ENCODE measurements around the gene CDIPT. TPM values are rescaled to one million over a fixed set of nuclear protein-coding genes. Genes with fewer than 3 reads are reported as not detected.
"Not testable (repeated sequence)": the region's sequence is repeated elsewhere in the genome, so short reads cannot be mapped to it uniquely, and the experiment has no call there.

The CDIPT gene
- total RNA-seq, 1 donor from 2014 or later, result 49.7 TPM

- Mint-ChIP-seq H3K36me3 (no peaks in the 10 kb centered on the region), H3K4me1 (peaks cover 14% of the 10 kb centered on the region), H3K27me3 (ENCODE audit: low read depth) (peaks cover 14% of the 10 kb centered on the region), H3K27ac (no peak overlapping the region), H3K9me3 (no peaks in the 10 kb centered on the region), H3K4me3 (no peak overlapping the region)
- no peak for TF ChIP-seq CTCF (IDR thresholded peaks at IDR 0.05; ENCODE audit: unreplicated experiment)
- DNase-seq (ENCODE audit: low spot score in 2 of 2, unreplicated experiment in 2 of 2), result no peak
Observed at GRCh38 chr16:29893553-29893952, 30.5 kb upstream of the CDIPT start.

GRCh38 chr16:29892458-29892813, 29.4 kb upstream of the CDIPT start:
- Mint-ChIP-seq H3K9me3 (no peaks in the 10 kb centered on the region), H3K27ac (no peak overlapping the region), H3K4me3 (no peak overlapping the region), H3K27me3 (ENCODE audit: low read depth) (peaks cover 3% of the 10 kb centered on the region), H3K36me3 (no peaks in the 10 kb centered on the region), H3K4me1 (peaks cover 3% of the 10 kb centered on the region)
- DNase-seq (ENCODE audit: low spot score in 2 of 2, unreplicated experiment in 2 of 2), result no peak
- TF ChIP-seq CTCF (IDR thresholded peaks at IDR 0.05; ENCODE audit: unreplicated experiment), result no peak

GRCh38 chr16:29891525-29892457, 28.8 kb upstream of the CDIPT start:
- Mint-ChIP-seq H3K27me3 (ENCODE audit: low read depth) (no peaks in the 10 kb centered on the region), H3K4me1 (no peaks in the 10 kb centered on the region), H3K9me3 (no peaks in the 10 kb centered on the region), H3K4me3 (no peak overlapping the region), H3K36me3 (no peaks in the 10 kb centered on the region), H3K27ac (no peak overlapping the region)
- no peak for TF ChIP-seq CTCF (IDR thresholded peaks at IDR 0.05; ENCODE audit: unreplicated experiment)
- DNase-seq (ENCODE audit: low spot score in 2 of 2, unreplicated experiment in 2 of 2), result no peak

GRCh38 chr16:29889372-29889771, 26.3 kb upstream of the CDIPT start:
- H3K36me3 Mint-ChIP-seq, result not testable (repeated sequence)

GRCh38 chr16:29883987-29884386, 21.0 kb upstream of the CDIPT start:
- Mint-ChIP-seq H3K27ac (no peak overlapping the region), H3K27me3 (ENCODE audit: low read depth) (peaks cover 8% of the 10 kb centered on the region), H3K9me3 (no peaks in the 10 kb centered on the region), H3K4me3 (no peak overlapping the region), H3K36me3 (no peaks in the 10 kb centered on the region), H3K4me1 (no peaks in the 10 kb centered on the region)
- no peak for DNase-seq (ENCODE audit: low spot score in 2 of 2, unreplicated experiment in 2 of 2)
- TF ChIP-seq CTCF (IDR thresholded peaks at IDR 0.05; ENCODE audit: unreplicated experiment), result no peak

More at GRCh38 chr16:29889372-29889771, 26.3 kb upstream of the CDIPT start:
- not testable (repeated sequence) for H3K4me3 Mint-ChIP-seq; DNase-seq (ENCODE audit: low spot score in 2 of 2, unreplicated experiment in 2 of 2); H3K4me1 Mint-ChIP-seq; H3K9me3 Mint-ChIP-seq; H3K27me3 Mint-ChIP-seq (ENCODE audit: low read depth); H3K27ac Mint-ChIP-seq

GRCh38 chr16:29881050-29881449, 18.0 kb upstream of the CDIPT start:
- no peak for DNase-seq (ENCODE audit: low spot score in 2 of 2, unreplicated experiment in 2 of 2)
- Mint-ChIP-seq H3K27ac (no peak overlapping the region), H3K4me1 (peaks cover 5% of the 10 kb centered on the region), H3K4me3 (no peak overlapping the region), H3K36me3 (peaks cover 4% of the 10 kb centered on the region), H3K9me3 (no peaks in the 10 kb centered on the region), H3K27me3 (ENCODE audit: low read depth) (peaks cover 34% of the 10 kb centered on the region)
- TF ChIP-seq CTCF (IDR thresholded peaks at IDR 0.05; ENCODE audit: unreplicated experiment), result no peak

Data from mesothelial cell of epicardium (in vitro differentiated cells).